Measurements from ENCODE around the gene PCNT. TPM values are rescaled to one million over a fixed set of nuclear protein-coding genes. Genes with fewer than 3 reads are reported as not detected.

PCNT gene
- total and polyA plus RNA-seq, 2 of the 4 experiments (the other 2 are of a cell fraction) = 10.0 to 19.4 TPM

DNA sequence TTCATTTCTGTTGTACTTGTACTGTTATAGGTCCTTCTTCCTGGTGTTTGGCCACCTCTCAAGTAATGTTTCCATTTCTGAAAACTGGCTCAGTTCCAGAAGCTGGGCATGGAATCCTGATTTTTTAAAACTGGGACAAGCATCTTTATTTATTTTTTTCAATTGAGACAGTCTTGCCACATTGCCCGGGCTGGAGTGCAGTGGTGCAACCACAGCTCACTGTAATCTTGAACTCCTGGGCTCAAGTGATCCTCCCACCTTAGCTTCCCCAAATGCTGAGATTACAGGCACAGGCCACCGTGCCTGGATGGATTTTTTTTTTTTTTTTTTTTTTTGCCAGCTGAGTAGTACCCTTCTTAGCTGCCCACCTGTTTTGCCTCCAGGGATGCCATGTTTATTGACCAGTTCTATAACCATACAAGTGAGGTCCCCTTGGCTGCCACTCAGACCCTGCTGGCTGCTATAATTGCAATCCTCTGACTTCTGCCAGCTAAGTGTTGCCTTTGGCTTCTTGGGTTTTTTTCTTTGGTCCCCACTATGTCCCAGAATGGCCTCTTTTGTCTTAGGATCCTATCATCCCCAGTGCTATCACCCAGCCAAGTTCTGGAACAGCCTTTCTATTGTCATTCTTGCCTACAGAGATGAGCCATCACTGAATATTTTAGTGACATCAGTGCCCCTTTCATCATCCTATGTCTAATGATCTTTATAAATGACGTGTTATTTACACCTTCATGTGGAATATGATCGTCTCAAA lies 130.9 kb downstream of the PCNT start:
- DNase-seq = no peak
- TF ChIP-seq RCOR1 (IDR thresholded peaks at IDR 0.05; ENCODE audit: insufficient replicate concordance, low read length) = no peak
- TF ChIP-seq, protein P1, sequence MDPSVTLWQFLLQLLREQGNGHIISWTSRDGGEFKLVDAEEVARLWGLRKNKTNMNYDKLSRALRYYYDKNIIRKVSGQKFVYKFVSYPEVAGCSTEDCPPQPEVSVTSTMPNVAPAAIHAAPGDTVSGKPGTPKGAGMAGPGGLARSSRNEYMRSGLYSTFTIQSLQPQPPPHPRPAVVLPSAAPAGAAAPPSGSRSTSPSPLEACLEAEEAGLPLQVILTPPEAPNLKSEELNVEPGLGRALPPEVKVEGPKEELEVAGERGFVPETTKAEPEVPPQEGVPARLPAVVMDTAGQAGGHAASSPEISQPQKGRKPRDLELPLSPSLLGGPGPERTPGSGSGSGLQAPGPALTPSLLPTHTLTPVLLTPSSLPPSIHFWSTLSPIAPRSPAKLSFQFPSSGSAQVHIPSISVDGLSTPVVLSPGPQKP (IDR thresholded peaks at IDR 0.05; ENCODE audit: borderline replicate concordance, low read depth, low read length) = no peak
- TF ChIP-seq, protein P2, sequence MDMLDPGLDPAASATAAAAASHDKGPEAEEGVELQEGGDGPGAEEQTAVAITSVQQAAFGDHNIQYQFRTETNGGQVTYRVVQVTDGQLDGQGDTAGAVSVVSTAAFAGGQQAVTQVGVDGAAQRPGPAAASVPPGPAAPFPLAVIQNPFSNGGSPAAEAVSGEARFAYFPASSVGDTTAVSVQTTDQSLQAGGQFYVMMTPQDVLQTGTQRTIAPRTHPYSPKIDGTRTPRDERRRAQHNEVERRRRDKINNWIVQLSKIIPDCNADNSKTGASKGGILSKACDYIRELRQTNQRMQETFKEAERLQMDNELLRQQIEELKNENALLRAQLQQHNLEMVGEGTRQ (IDR thresholded peaks at IDR 0.05; ENCODE audit: low read depth, low read length) = no peak
- TF ChIP-seq POLR2A (IDR thresholded peaks at IDR 0.05; ENCODE audit: low read depth, low read length) = no peak
- TF ChIP-seq BHLHE40 (IDR thresholded peaks at IDR 0.05; ENCODE audit: low read depth, low read length) = no peak
- TF ChIP-seq CEBPB (IDR thresholded peaks at IDR 0.05; ENCODE audit: low read depth, low read length) = no peak
- no peak for TF ChIP-seq FOS (IDR thresholded peaks at IDR 0.05; ENCODE audit: low read depth, low read length)
- TF ChIP-seq CHD1 (IDR thresholded peaks at IDR 0.05; ENCODE audit: low read depth, low read length) = no peak
- TF ChIP-seq NFE2L2 (IDR thresholded peaks at IDR 0.05; ENCODE audit: low read depth, low read length) = no peak
- no peak for TF ChIP-seq MXI1 (IDR thresholded peaks at IDR 0.05; ENCODE audit: borderline replicate concordance, low read depth, low read length)
- TF ChIP-seq, protein P3, sequence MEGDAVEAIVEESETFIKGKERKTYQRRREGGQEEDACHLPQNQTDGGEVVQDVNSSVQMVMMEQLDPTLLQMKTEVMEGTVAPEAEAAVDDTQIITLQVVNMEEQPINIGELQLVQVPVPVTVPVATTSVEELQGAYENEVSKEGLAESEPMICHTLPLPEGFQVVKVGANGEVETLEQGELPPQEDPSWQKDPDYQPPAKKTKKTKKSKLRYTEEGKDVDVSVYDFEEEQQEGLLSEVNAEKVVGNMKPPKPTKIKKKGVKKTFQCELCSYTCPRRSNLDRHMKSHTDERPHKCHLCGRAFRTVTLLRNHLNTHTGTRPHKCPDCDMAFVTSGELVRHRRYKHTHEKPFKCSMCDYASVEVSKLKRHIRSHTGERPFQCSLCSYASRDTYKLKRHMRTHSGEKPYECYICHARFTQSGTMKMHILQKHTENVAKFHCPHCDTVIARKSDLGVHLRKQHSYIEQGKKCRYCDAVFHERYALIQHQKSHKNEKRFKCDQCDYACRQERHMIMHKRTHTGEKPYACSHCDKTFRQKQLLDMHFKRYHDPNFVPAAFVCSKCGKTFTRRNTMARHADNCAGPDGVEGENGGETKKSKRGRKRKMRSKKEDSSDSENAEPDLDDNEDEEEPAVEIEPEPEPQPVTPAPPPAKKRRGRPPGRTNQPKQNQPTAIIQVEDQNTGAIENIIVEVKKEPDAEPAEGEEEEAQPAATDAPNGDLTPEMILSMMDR (conservative IDR thresholded peaks at IDR 0.05; ENCODE audit: low read depth, low read length) = no peak
- no peak for TF ChIP-seq SMC3 (IDR thresholded peaks at IDR 0.05; ENCODE audit: low read depth, low read length)
- TF ChIP-seq MAZ (IDR thresholded peaks at IDR 0.05; ENCODE audit: borderline replicate concordance, low read depth, low read length) = no peak
- TF ChIP-seq RAD21 (IDR thresholded peaks at IDR 0.05; ENCODE audit: low read length) = no peak
- no peak for TF ChIP-seq RFX5 (IDR thresholded peaks at IDR 0.05; ENCODE audit: low read depth, low read length)

More for the DNA sequence above, 130.9 kb downstream of the PCNT start:
- no peak overlapping the region for H3K4me3 ChIP-seq (ENCODE audit: insufficient read depth, low read depth, low read length)
- H3K9me3 ChIP-seq (ENCODE audit: control insufficient read depth, insufficient read depth, low read length) = no peaks in the 10 kb centered on the region
- H3K4me2 ChIP-seq (ENCODE audit: low read depth, low read length) = 0 out of 2 replicates have a peak overlapping the region, but pooled peaks have one; percentile 14
- H2BK120ac ChIP-seq (ENCODE audit: low read depth, low read length) = no peak overlapping the region
- H3K18ac ChIP-seq (ENCODE audit: low read depth, low read length) = no peak overlapping the region
- H4K5ac ChIP-seq (ENCODE audit: low read depth, low read length) = no peak overlapping the region
- peaks cover 24% of the 10 kb centered on the region for H3K4me1 ChIP-seq (ENCODE audit: control insufficient read depth, insufficient read depth, low read length)
- no peak overlapping the region for H2AK5ac ChIP-seq (ENCODE audit: low read depth, low read length)
- H3K9ac ChIP-seq (ENCODE audit: low read depth, low read length) = no peak overlapping the region
- ChIA-PET CTCF (interaction anchor here (1.6 kb wide), 1 partner anchor 32 kb away, joined by 3 read pairs; no protein-coding TSS in a partner anchor), POLR2A (ENCODE audit: unreplicated experiment) (no interaction called here)
- no peak overlapping the region for H3K4ac ChIP-seq (ENCODE audit: low read depth, low read length)
- no peak overlapping the region for H2BK20ac ChIP-seq (ENCODE audit: low read depth, low read length)
- no peak overlapping the region for H3K56ac ChIP-seq (ENCODE audit: extremely low read depth, insufficient read depth, low read length)
- H3K14ac ChIP-seq (replicated peaks; ENCODE audit: low read depth, low read length) = no peak overlapping the region; the same call in 1 of the 2 replicates
- H3K79me1 ChIP-seq (ENCODE audit: low read depth in 1 of 2, low read length in 2 of 2) = peaks cover 27 to 77% of the 10 kb centered on the region in 2 experiments
- H2BK15ac ChIP-seq (ENCODE audit: low read depth, low read length) = no peak overlapping the region
- H2BK5ac ChIP-seq (ENCODE audit: low read depth, low read length, poor library complexity, severe bottlenecking) = peak overlapping the region; percentile 10
- intact Hi-C loops (cut with micrococcal nuclease) = no loop called here
- no CpG with 5 or more reads among the region's 4 CpGs for WGBS, 2 experiments (ENCODE audit: extremely low coverage in 2 of 2, insufficient read length in 1 of 2)
- no peak overlapping the region for H2AFZ ChIP-seq (replicated peaks; ENCODE audit: low read length, poor library complexity)
- dilution Hi-C loops (cut with HindIII; ENCODE audit: low sequenced_read_pairs, unreplicated experiment) = no loop called here
- H3K36me3 ChIP-seq (ENCODE audit: control insufficient read depth, insufficient read depth, low read length) = no peaks in the 10 kb centered on the region
- no peak for ATAC-seq (ENCODE audit: low read depth)
- H3K23ac ChIP-seq (ENCODE audit: low read depth, low read length) = peak overlapping the region; percentile 20
- no peaks in the 10 kb centered on the region; the same call in 1 of the 2 replicates for H4K20me1 ChIP-seq (ENCODE audit: insufficient read depth, low read length)
- no peak overlapping the region for H2AK9ac ChIP-seq (replicated peaks; ENCODE audit: low read depth, low read length, poor library complexity)
- in situ Hi-C loops (cut with MboI; ENCODE audit: low sequenced_read_pairs) = no loop called here
- no peak overlapping the region for H4K91ac ChIP-seq (ENCODE audit: insufficient read depth, low read depth, low read length)
- BruUV-seq (replicated peaks) = TSS peak; percentile 15
- peaks cover 19% of the 10 kb centered on the region for H3K9me1 ChIP-seq (ENCODE audit: insufficient read depth, low read length)
- H3K27ac ChIP-seq (ENCODE audit: insufficient read depth, low read length) = no peak overlapping the region
- 0 out of 4 replicates have a peak overlapping the region, but pooled peaks of 1 of the 2 experiments have one; percentile 9 for H4K8ac ChIP-seq (ENCODE audit: low read depth in 2 of 2, low read length in 2 of 2)
- H3K27me3 ChIP-seq (ENCODE audit: control insufficient read depth, insufficient read depth, low read length) = no peaks in the 10 kb centered on the region
